Thoracic aorta (tissue), 2 donors: ENCODE results near the gene TBL1XR1. TPM values are rescaled to one million over a fixed set of nuclear protein-coding genes. Genes with fewer than 3 reads are reported as not detected.

Experiments
- ATAC-seq: fragments of 150-250 bp; one replicate; pipeline ENCODE4 v1.8.0; 2017; ENCODE audit warnings: low read depth; ENCODE audit not compliant: insufficient number of reproducible peaks, low FRiP score
- DNase-seq: peaks from one replicate; pipeline ENCODE4 v3.0.0-alpha.2; 2020; ENCODE audit warnings: low spot score
- H3K27ac ChIP-seq, 2 donors: fragments of 200-600 bp; sonication (generic); 1 replicate in 1 of 2; 2 replicates in 1 of 2; pipeline ENCODE4 v1.5.1; 2016; ENCODE audit warnings: mild to moderate bottlenecking in 2 of 2, moderate library complexity in 2 of 2
- H3K27me3 ChIP-seq: fragments of 200-600 bp; sonication (generic); replicated peaks from 2 replicates; pipeline ENCODE4 v1.6.0; 2016; ENCODE audit warnings: mild to moderate bottlenecking; ENCODE audit not compliant: insufficient read depth
- H3K36me3 ChIP-seq: fragments of 200-600 bp; sonication (generic); one replicate; pipeline ENCODE4 v1.5.1; 2016
- H3K4me1 ChIP-seq, 2 donors: fragments of 200-600 bp; sonication (generic); 1 replicate in 1 of 2; 2 replicates in 1 of 2; pipeline versions ENCODE4 v1.5.1 to v1.6.0; 2016; ENCODE audit warnings: low read depth in 2 of 2, mild to moderate bottlenecking in 1 of 2; ENCODE audit not compliant: control insufficient read depth in 1 of 2
- H3K4me3 ChIP-seq: fragments of 200-600 bp; sonication (generic); 2 replicates; pipeline ENCODE4 v1.5.1; 2016; ENCODE audit warnings: mild to moderate bottlenecking
- H3K9me3 ChIP-seq: fragments of 200-600 bp; sonication (generic); 2 replicates; pipeline ENCODE4 v1.5.1; 2016
- CTCF ChIP-seq: fragments of 200-600 bp; sonication (generic); IDR thresholded peaks from one replicate; pipeline ENCODE4 v1.5.1; 2019; ENCODE audit warnings: antibody characterized with exemption
- total RNA-seq, 2 donors: library from RNA; depleted of rRNA; stranded (reverse); fragments of >200 nt; gene quantifications; one replicate each; pipeline versions ENCODE4 v1.1.0 to v1.2.3, GENCODE V29; 2016

The TBL1XR1 gene
- total RNA-seq, 2 donors from 2014 or later, result 67.0 to 109 TPM

GRCh38 chr3:177179281-177180067, 17.8 kb downstream of the TBL1XR1 start:
- no peak overlapping the region for H3K27ac ChIP-seq
- ATAC-seq (no peak), DNase-seq (no peak)
- H3K4me3 ChIP-seq, result no peak overlapping the region
- TF ChIP-seq CTCF, result no peak
- no peaks in the 10 kb centered on the region for H3K27me3 ChIP-seq
- peaks cover 30 to 53% of the 10 kb centered on the region in 2 donors for H3K4me1 ChIP-seq
- no peaks in the 10 kb centered on the region for H3K9me3 ChIP-seq
- H3K36me3 ChIP-seq, result no peaks in the 10 kb centered on the region

GRCh38 chr3:177177749-177178221, 19.5 kb downstream of the TBL1XR1 start:
- no peak for ATAC-seq
- H3K27me3 ChIP-seq, result no peaks in the 10 kb centered on the region
- H3K9me3 ChIP-seq, result no peaks in the 10 kb centered on the region
- H3K4me1 ChIP-seq, result peaks cover 30 to 53% of the 10 kb centered on the region in 2 donors
- no peak for TF ChIP-seq CTCF
- no peak overlapping the region for H3K4me3 ChIP-seq
- H3K27ac ChIP-seq, result no peak overlapping the region
- no peak for DNase-seq
- H3K36me3 ChIP-seq, result no peaks in the 10 kb centered on the region

- H3K27me3 ChIP-seq, result no peaks in the 10 kb centered on the region
- DNase-seq (no peak), ATAC-seq (no peak)
- no peaks in the 10 kb centered on the region for H3K9me3 ChIP-seq
- H3K4me1 ChIP-seq, result peaks cover 26 to 62% of the 10 kb centered on the region in 2 donors
- H3K27ac ChIP-seq, result no peak overlapping the region
- no peaks in the 10 kb centered on the region for H3K36me3 ChIP-seq
- TF ChIP-seq CTCF, result no peak
- H3K4me3 ChIP-seq, result no peak overlapping the region
Measured at GRCh38 chr3:177174607-177175170, 22.6 kb downstream of the TBL1XR1 start.

- peaks cover 18 to 44% of the 10 kb centered on the region in 2 donors for H3K4me1 ChIP-seq
- no peaks in the 10 kb centered on the region for H3K27me3 ChIP-seq
- DNase-seq (no peak), ATAC-seq (no peak)
- no peaks in the 10 kb centered on the region for H3K36me3 ChIP-seq
- H3K4me3 ChIP-seq, result no peak overlapping the region
- TF ChIP-seq CTCF, result no peak
- H3K27ac ChIP-seq, result no peak overlapping the region
- H3K9me3 ChIP-seq, result no peaks in the 10 kb centered on the region
Measured at GRCh38 chr3:177169936-177170722, 27.2 kb downstream of the TBL1XR1 start.

GRCh38 chr3:177168431-177168830, 28.9 kb downstream of the TBL1XR1 start:
- Histone ChIP-seq H3K27me3 (no peaks in the 10 kb centered on the region), H3K9me3 (no peaks in the 10 kb centered on the region), H3K4me3 (no peak overlapping the region), H3K27ac (no peak overlapping the region), H3K4me1 (peaks cover 6 to 30% of the 10 kb centered on the region in 2 donors), H3K36me3 (no peaks in the 10 kb centered on the region)
- DNase-seq, result no peak
- no peak for TF ChIP-seq CTCF
- ATAC-seq, result no peak
